OCI-LY1 (cell line): Measurements from ENCODE around the gene SCNN1B.

Source experiments
- H2AFZ ChIP-seq: fragments of 200-600 bp; sonication (generic), shearing (Covaris generic); 2 replicates; pipeline ENCODE4 v1.6.0; 2014; ENCODE audit warnings: antibody characterized with exemption, mild to moderate bottlenecking, low read length
- H3F3A ChIP-seq: fragments of 200-600 bp; sonication (generic), shearing (Covaris generic); 2 replicates; pipeline ENCODE4 v1.6.0; 2014; ENCODE audit warnings: mild to moderate bottlenecking, antibody characterized with exemption, low read length, moderate library complexity; ENCODE audit not compliant: insufficient read depth
- H3K27ac ChIP-seq: fragments of 200-600 bp; sonication (generic); 2 replicates; pipeline ENCODE4 v1.5.1; 2014; ENCODE audit warnings: low read length, mixed run types, mild to moderate bottlenecking, low read depth; ENCODE audit not compliant: poor library complexity, severe bottlenecking
- H3K27me3 ChIP-seq: fragments of 200-600 bp; sonication (generic); 2 replicates; pipeline ENCODE4 v1.6.0; 2014; ENCODE audit warnings: antibody characterized with exemption, mild to moderate bottlenecking, low read length, moderate library complexity; ENCODE audit not compliant: insufficient read depth
- H3K36me3 ChIP-seq: fragments of 200-600 bp; sonication (generic); 2 replicates; pipeline ENCODE4 v1.6.1; 2014; ENCODE audit warnings: mild to moderate bottlenecking, antibody characterized with exemption, low read length, moderate library complexity, mixed read lengths; ENCODE audit not compliant: insufficient read depth
- H3K4me1 ChIP-seq: fragments of 200-600 bp; sonication (generic); 2 replicates; pipeline ENCODE4 v1.5.1; 2014; ENCODE audit warnings: mild to moderate bottlenecking, low read length, moderate library complexity; ENCODE audit not compliant: insufficient read depth, severe bottlenecking
- H3K4me2 ChIP-seq: fragments of 200-600 bp; sonication (generic), shearing (Covaris generic); 2 replicates; pipeline ENCODE4 v1.6.1; 2014; ENCODE audit warnings: low read length
- H3K4me3 ChIP-seq: fragments of 200-600 bp; sonication (generic); 2 replicates; pipeline ENCODE4 v1.5.1; 2014; ENCODE audit warnings: low read length, low read depth, mild to moderate bottlenecking, mixed read lengths; ENCODE audit not compliant: poor library complexity, severe bottlenecking
- H3K79me2 ChIP-seq: fragments of 200-600 bp; shearing (Covaris generic); 2 replicates; pipeline ENCODE4 v1.6.1; 2016; ENCODE audit warnings: mixed run types, low read length, mixed read lengths; ENCODE audit not compliant: insufficient read depth
- H3K9ac ChIP-seq: fragments of 200-600 bp; sonication (generic), shearing (Covaris generic); 2 replicates; pipeline ENCODE4 v1.6.1; 2014; ENCODE audit warnings: mild to moderate bottlenecking, low read length, mixed read lengths
- H3K9me2 ChIP-seq: fragments of 200-600 bp; sonication (generic), shearing (Covaris generic); 2 replicates; pipeline ENCODE4 v1.6.1; 2014; ENCODE audit warnings: low read depth, mild to moderate bottlenecking, low read length, mixed read lengths
- H3K9me3 ChIP-seq: fragments of 200-600 bp; shearing (Covaris generic); 2 replicates; pipeline ENCODE4 v1.6.1; 2014; ENCODE audit warnings: low read length, mixed read lengths
- H4K20me1 ChIP-seq: fragments of 200-600 bp; sonication (generic), shearing (Covaris generic); 2 replicates; pipeline ENCODE4 v1.6.0; 2016; ENCODE audit warnings: mild to moderate bottlenecking, low read length; ENCODE audit not compliant: insufficient read depth
- EZH2 ChIP-seq: fragments of 200-600 bp; sonication (generic), shearing (Covaris generic); IDR thresholded peaks from 2 replicates; pipeline ENCODE4 v1.8.0; 2017; ENCODE audit warnings: borderline replicate concordance, mixed run types, mild to moderate bottlenecking, antibody characterized with exemption, low read length, moderate library complexity, mixed read lengths
- TF ChIP-seq, protein P1 (sequence below): fragments of 200-600 bp; sonication (generic), shearing (Covaris generic); IDR thresholded peaks from 2 replicates; pipeline ENCODE4 v1.5.1; 2017; ENCODE audit warnings: mild to moderate bottlenecking, antibody characterized with exemption, low read length, moderate library complexity, mixed read lengths

SCNN1B gene

DNA sequence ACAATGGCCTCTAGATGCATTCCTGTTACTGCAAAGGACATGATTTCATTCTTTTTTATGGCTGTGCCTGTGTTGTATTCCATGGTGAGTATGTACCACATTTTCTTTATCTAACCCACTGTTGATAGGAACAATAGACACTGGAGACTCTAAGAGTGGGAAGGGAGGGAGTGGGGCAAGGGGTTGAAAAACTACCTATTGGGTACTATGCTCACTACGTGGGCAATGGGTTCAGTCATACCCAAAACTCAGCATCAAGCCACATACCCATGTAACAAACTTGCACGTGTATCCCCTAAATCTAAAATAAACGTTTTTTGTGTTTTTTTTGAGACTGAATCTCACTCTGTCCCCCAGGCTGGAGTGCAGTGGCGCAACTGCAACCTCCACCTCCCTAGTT, 47.1 kb upstream of the SCNN1B start:
- H3K9me3 ChIP-seq: no peaks in the 10 kb centered on the region
- TF ChIP-seq, protein P1, sequence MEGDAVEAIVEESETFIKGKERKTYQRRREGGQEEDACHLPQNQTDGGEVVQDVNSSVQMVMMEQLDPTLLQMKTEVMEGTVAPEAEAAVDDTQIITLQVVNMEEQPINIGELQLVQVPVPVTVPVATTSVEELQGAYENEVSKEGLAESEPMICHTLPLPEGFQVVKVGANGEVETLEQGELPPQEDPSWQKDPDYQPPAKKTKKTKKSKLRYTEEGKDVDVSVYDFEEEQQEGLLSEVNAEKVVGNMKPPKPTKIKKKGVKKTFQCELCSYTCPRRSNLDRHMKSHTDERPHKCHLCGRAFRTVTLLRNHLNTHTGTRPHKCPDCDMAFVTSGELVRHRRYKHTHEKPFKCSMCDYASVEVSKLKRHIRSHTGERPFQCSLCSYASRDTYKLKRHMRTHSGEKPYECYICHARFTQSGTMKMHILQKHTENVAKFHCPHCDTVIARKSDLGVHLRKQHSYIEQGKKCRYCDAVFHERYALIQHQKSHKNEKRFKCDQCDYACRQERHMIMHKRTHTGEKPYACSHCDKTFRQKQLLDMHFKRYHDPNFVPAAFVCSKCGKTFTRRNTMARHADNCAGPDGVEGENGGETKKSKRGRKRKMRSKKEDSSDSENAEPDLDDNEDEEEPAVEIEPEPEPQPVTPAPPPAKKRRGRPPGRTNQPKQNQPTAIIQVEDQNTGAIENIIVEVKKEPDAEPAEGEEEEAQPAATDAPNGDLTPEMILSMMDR: no peak
- TF ChIP-seq EZH2: no peak
- H3K9me2 ChIP-seq: no peaks in the 10 kb centered on the region
- H3K36me3 ChIP-seq: no peaks in the 10 kb centered on the region
- H4K20me1 ChIP-seq: no peaks in the 10 kb centered on the region
- no peak overlapping the region for H2AFZ ChIP-seq
- H3K9ac ChIP-seq: no peak overlapping the region
- no peak overlapping the region for H3K4me3 ChIP-seq
- H3K4me1 ChIP-seq: no peaks in the 10 kb centered on the region
- H3F3A ChIP-seq: no peaks in the 10 kb centered on the region
- no peaks in the 10 kb centered on the region for H3K27me3 ChIP-seq
- H3K79me2 ChIP-seq: no peaks in the 10 kb centered on the region
- no peak overlapping the region for H3K27ac ChIP-seq
- no peak overlapping the region for H3K4me2 ChIP-seq

DNA sequence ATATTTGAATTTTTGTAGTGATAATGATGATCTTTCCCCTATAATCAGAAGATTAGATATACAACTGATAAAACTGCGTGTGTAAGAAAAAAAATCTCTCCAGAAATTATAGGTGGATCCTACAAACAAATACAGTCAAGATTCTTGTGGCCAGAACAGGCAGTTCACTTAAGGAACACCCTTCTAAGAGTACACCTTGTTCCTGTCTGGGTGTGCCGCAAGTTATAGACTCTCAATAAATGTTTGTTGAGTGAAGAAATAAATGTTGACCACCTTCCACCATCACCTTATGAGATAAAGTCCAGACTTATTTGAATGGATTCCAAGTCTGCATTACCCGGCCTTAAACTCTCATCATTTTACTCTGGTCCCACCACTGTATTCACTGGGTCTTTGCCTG, 45.7 kb upstream of the SCNN1B start:
- no peak overlapping the region for H3K9ac ChIP-seq

GRCh38 chr16:23257682-23258081, 44.4 kb upstream of the SCNN1B start:
- Histone ChIP-seq H3K36me3 (no peaks in the 10 kb centered on the region), H4K20me1 (no peaks in the 10 kb centered on the region), H3K79me2 (no peaks in the 10 kb centered on the region), H2AFZ (no peak overlapping the region), H3K9me2 (no peaks in the 10 kb centered on the region), H3K4me1 (no peaks in the 10 kb centered on the region), H3K27me3 (no peaks in the 10 kb centered on the region), H3F3A (no peaks in the 10 kb centered on the region), H3K27ac (no peak overlapping the region), H3K9me3 (no peaks in the 10 kb centered on the region), H3K9ac (no peak overlapping the region), H3K4me3 (no peak overlapping the region), H3K4me2 (no peak overlapping the region)
- TF ChIP-seq EZH2: no peak
- TF ChIP-seq, protein P1: no peak

More for the DNA sequence above, 45.7 kb upstream of the SCNN1B start:
- Histone ChIP-seq H4K20me1 (no peaks in the 10 kb centered on the region), H3K79me2 (no peaks in the 10 kb centered on the region), H2AFZ (no peak overlapping the region), H3K9me2 (no peaks in the 10 kb centered on the region), H3F3A (no peaks in the 10 kb centered on the region), H3K4me3 (no peak overlapping the region), H3K4me2 (no peak overlapping the region), H3K36me3 (no peaks in the 10 kb centered on the region), H3K27ac (no peak overlapping the region), H3K4me1 (no peaks in the 10 kb centered on the region), H3K9me3 (no peaks in the 10 kb centered on the region), H3K27me3 (no peaks in the 10 kb centered on the region)
- TF ChIP-seq EZH2: no peak
- TF ChIP-seq, protein P1: no peak
